Daoy (cell line): Measurements from ENCODE around the gene BEND7. TPM values are rescaled to one million over a fixed set of nuclear protein-coding genes. Genes with fewer than 3 reads are reported as not detected.

Experiments used
- DNase-seq: peaks from one replicate; pipeline ENCODE4 v3.0.0-alpha.2; 2015; ENCODE audit warnings: low read depth
- total RNA-seq: library from RNA; depleted of rRNA; stranded (reverse); fragments of >200 nt; shearing (Covaris generic); gene quantifications from 2 replicates; pipeline ENCODE4 v1.2.3, GENCODE V29; 2014

BEND7 gene
- total RNA-seq, 1 experiment from 2014 or later: 9.9 TPM

DNA sequence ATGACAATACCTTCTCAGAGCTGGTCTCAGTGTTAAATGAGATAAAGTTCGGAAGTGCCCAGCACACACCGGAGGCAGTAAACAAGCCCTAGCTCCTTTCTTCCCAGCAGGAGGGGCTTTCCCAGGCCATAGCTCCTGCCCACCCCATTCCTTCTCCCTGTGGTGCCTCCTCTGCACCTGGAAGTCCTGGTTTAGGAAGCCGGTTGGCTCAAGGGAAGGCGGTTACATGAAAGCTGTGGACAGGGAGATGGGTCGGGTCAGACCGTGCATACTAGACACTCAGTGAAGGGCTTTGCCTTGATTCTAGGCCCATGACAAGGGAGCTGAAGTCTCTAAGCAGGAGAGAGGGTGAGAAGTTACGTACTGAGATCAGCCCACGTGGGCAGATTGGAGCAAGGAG, 8.6 kb downstream of the BEND7 start:
- DNase-seq: no peak

DNA sequence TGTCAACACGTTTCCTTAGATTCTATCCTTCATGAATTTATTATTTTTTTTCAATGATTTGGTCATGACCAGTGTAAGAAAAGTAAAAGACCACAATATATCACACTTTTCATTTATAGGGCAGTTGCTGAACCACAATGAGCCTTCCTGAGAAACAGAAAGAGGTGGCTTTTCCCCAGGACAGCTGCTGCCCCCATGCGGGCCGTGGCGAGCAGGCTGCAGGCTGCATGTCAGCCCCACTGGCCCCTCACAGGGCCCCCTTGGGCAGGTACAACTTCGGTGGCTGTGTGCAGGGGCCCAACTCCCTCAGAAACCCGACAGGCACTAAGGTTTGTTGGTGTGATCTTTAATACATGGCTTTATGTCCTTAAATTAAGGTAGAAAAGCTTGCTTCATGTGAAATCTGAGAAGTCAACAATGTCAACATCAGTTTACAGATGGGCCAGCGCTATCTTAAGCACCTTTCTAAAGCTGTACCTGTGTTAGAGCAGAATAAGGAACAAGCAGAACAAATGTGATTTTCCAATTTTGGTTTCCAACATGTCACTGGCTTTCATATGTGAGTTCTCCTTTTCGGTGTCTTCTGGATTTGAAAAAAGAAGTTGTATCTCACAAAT, 10.6 kb downstream of the BEND7 start:
- DNase-seq: no peak

GRCh38 chr10:13517675-13518074, 11.1 kb downstream of the BEND7 start:
- no peak for DNase-seq

DNA sequence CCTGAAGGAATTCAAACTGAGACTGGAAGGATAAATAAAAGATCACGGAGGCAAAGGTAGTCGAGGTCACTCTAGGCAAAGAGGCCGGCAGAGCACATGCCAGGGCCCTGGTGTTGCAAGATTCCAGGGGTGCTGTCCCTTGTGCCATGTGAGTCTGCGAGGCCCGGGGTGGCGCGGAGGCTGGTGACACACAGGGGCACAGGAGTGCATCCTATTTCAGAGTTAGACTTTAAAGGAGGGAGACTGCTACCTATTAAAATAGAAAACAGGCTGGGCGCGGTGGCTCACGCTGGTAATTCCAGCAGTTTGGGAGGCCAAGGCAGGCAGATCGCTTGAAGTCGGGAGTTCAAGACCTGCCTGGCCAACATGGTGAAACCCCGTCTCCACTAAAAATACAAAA, 12.6 kb downstream of the BEND7 start:
- DNase-seq: no peak

GRCh38 chr10:13515467-13515866, 13.3 kb downstream of the BEND7 start:
- DNase-seq: no peak

DNA sequence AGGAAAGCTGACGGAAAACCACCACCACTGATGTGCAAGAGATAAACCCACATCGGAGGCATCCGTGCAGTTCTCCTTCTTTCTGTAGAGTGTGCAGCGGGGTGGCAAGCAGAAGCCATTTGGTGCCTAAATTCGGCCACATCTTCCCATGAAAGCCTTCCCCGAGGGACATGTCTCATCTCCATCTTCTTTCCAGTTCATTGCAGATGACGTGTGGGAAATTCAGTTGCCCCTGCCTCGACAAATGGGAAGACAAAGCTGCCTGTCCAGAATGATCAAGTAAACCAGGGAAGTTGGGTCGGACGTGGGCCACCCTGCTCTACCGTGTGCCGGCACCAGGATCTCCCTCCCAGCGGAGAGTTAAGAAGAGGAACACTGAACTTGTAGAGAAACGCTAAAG, 14.5 kb downstream of the BEND7 start:
- no peak for DNase-seq

DNA sequence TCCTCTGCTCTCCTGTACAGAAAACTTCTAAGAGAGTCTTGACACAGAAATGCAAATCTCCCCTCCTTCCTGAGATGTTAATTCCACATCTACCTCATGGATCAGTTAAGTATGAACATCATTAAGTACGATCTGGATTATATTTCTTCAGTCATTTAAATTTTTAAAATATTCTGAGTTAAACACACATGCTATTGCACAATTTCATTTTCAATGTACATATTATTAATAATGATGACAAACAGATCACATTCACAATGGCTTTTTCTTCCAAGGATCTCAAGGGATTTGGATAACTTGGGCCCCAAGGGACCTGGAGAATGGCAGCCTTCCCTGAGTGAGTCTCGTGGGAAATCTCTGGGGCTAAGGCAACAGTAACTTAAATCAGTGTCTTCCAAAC, 16.2 kb downstream of the BEND7 start:
- DNase-seq: no peak

DNA sequence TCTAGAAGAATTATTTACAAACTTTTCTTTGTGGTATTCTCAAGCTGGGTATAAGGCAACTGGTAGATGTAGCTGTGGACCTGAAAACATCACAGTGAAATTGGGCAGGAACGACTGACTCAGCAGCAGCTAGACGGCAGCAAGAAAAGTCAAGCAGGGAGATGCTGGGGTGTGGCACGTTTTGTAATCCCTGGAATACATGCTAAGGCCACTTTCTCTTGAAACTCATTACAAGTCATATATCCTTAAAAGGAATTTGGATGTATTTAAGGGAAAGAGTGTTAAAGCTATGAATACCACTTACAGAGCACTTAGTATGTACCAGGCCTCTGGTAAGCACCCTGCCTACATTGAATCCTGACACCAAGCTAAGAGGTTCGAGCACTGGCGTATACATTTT, 17.4 kb downstream of the BEND7 start:
- DNase-seq: no peak

DNA sequence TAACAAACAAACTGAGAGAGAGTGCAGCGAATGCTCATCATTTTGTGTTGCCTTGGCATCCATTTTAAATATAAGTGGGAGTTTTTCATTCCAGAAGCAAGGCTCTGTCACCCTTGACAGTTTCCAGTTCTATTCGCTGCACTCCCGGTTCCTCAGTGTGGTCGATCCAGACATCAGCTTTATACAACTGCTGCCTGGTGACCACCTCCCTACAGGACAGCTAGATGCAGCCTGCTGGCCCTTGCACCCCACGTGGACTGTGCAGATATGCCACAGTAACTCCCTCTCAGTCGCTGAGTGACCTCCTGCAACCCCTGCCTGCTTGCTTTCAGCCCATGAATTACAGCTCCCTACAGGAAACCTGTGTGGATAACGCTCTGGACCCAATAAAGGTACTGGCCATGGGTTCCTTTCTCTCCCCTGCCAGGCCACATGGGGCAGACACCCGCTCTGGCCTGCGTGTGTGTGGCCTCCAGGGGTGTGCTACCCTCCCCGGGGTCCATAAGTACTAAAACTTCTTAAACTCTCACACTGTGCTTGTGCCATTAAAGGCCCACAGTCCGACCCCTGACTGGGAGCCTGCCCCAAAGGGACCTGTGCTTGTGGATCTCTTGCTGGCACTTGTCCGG, 23.6 kb downstream of the BEND7 start:
- no peak for DNase-seq

DNA sequence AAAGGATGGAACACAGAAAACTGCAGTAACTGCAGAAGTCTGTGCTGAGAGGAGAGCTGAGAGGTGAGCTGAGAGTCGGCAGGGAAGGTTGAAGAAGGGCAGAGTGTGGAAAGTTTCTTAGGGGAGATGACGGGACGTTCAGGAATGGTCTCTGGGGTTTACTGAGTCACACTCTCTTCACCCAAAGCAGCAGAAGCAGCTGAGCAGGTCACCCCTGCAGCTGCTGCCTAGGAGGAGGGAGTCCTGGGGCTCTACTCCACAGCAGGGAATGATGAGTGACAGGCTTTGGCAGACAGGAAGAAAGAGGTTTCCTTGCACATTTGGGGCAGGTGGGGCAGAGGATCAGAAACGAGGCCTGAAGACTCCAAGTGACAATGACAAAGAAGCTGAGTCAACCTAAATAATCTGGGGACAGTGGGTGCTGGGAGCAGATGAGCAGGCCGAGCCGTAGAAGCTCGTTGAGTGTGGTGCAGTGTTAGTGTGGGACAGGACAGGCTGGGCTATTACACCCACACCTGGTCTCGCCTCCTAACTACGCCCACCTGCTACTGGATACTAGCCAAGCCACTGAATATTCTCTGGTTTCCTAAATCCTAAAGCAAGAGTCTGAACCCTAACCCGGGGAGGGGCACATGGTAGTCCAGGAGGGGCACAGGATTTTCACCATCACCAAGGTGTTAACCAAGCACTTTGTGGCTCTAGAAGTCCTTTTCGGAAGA, 24.9 kb downstream of the BEND7 start:
- peak; percentile 67 for DNase-seq

GRCh38 chr10:13502380-13502779, 26.4 kb downstream of the BEND7 start:
- no peak for DNase-seq

GRCh38 chr10:13500201-13500600, 28.6 kb downstream of the BEND7 start:
- no peak for DNase-seq

- no peak for DNase-seq
These were observed 29.7 kb downstream of the BEND7 start for GRCh38 chr10:13499150-13499549.

DNA sequence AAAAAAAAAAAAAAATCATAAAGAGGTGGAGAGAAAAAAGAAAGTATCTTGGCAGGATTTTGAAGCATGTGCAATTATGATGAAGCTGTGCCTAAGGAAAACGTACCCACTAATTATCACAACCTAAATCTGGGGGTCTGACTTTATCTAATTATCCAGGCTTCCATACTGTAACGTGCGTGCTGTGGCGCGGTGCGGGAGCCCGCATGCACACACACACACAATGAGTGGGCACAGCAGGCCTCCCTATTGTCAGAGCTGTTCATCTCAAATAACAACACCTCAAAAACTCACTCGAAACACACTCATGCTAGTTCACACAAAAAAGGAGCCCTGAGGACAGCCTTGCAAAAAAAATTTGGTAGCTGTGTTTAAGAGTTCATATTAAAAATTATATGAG, 31.9 kb downstream of the BEND7 start:
- no peak for DNase-seq

- no peak for DNase-seq
These were observed 32.6 kb downstream of the BEND7 start for GRCh38 chr10:13496164-13496563.

- DNase-seq: peak; percentile 30
These were observed 36.2 kb downstream of the BEND7 start for GRCh38 chr10:13492493-13493180.

- DNase-seq: no peak
These were observed 37.0 kb downstream of the BEND7 start for GRCh38 chr10:13491747-13492360.

DNA sequence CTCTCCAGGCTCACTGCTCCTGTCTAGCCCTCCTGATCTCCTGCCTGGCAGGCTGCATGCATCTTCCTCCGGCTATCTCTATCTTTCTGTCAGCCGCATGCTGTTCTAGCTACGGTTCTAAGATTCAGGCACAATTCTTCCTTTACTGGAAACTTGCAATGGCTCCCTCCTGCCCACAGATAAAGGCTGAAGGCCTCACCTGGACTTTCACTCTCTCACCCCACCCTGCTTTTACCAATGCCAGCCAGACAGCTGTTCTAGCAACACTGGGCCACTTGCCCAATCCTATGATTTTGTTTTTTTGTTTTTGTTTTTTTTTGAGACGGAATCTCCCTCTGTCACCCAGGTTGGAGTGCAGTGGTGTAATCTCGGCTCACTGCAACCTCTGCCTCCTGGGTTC, 38.3 kb downstream of the BEND7 start:
- DNase-seq: no peak

DNA sequence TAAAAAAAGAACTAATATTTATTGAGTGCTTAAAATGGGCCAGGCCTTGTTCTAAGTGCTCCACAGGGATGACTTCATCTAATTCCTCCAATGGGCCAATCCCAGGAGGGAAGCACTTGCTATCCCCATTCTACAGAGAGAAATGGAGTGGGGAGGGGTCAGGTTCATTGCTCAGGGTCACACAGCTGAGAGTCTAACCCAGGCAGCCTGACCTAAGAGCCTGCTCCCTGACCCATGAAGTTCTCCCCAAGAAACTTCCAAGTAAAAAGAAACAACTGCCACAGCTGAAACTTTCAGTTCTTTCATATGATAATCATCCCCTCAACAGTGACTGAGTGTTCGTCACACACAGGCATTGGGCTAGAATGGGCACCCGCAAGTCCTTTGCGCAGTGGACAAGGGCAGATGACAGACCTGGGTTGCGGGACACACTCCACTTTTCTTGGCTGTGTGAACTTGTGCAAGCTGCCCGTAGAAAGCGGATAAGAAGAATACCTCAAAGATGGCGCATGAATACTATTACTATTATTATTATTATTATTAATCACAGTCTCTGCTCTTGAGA, 39.7 kb downstream of the BEND7 start:
- DNase-seq: no peak

GRCh38 chr10:13485623-13486022, 43.2 kb downstream of the BEND7 start:
- no peak for DNase-seq

DNA sequence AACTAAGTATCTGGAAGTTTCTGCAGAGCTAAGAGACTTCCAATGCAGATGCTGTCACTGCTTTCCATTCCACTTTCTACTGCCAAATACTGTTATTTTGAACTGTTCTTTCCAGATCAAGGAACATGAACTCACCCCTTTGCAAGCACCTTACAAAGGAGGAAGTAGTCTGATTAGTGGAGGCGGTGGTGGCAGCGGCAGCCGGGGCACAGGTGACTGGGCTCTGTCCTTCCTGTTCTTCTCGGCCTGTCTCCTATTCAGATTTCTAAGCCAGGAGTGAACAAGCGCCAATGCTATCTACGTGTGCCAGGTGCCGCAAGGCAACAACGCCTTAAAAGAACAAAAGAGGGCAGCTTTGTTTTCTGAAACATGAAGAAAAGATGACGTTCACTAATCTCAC, 44.9 kb downstream of the BEND7 start:
- no peak for DNase-seq

GRCh38 chr10:13483073-13483472, 45.7 kb downstream of the BEND7 start:
- no peak for DNase-seq
